HEK293 (cell line): Measurements from ENCODE around the gene YWHAG.

ENCODE experiments used
- GFI1B ChIP-seq: fragments of 450-650 bp; formaldehyde crosslinking; IDR thresholded peaks from 2 replicates; pipeline ENCODE4 v1.5.1; 2016; ENCODE audit warnings: missing biosample characterization, missing genetic modification characterization
- GLI2 ChIP-seq: fragments of 450-650 bp; formaldehyde crosslinking; IDR thresholded peaks from 2 replicates; pipeline ENCODE4; 2017; ENCODE audit warnings: missing biosample characterization, missing genetic modification characterization, low read depth, borderline replicate concordance
- HOXA7 ChIP-seq: sonication (generic); formaldehyde crosslinking; IDR thresholded peaks from 2 replicates; pipeline ENCODE4 v1.8.1; 2022; ENCODE audit warnings: missing genetic modification reagents, borderline replicate concordance
- HOXC10 ChIP-seq: sonication (generic); formaldehyde crosslinking; IDR thresholded peaks from 2 replicates; pipeline ENCODE4 v1.8.1; 2023; ENCODE audit warnings: mild to moderate bottlenecking, missing genetic modification reagents
- OSR2 ChIP-seq: fragments of 450-650 bp; formaldehyde crosslinking; IDR thresholded peaks from 2 replicates; pipeline ENCODE4 v1.5.1; 2016; ENCODE audit warnings: missing biosample characterization, missing genetic modification characterization
- SALL2 ChIP-seq: fragments of 450-650 bp; formaldehyde crosslinking; IDR thresholded peaks from 2 replicates; pipeline ENCODE4 v1.5.0; 2017; ENCODE audit warnings: missing biosample characterization, mild to moderate bottlenecking, missing genetic modification characterization, borderline replicate concordance
- ZNF114 ChIP-seq: fragments of 450-650 bp; formaldehyde crosslinking; IDR thresholded peaks from 2 replicates; pipeline ENCODE4 v1.5.0; 2017; ENCODE audit warnings: missing biosample characterization, missing genetic modification characterization
- ZNF133 ChIP-seq: fragments of 450-650 bp; formaldehyde crosslinking; IDR thresholded peaks from 2 replicates; pipeline ENCODE4 v1.5.1; 2016; ENCODE audit warnings: missing biosample characterization, missing genetic modification characterization
- ZNF157 ChIP-seq: fragments of 450-650 bp; formaldehyde crosslinking; IDR thresholded peaks from 2 replicates; pipeline ENCODE4 v1.5.1; 2016; ENCODE audit warnings: missing biosample characterization, missing genetic modification characterization
- ZNF169 ChIP-seq: fragments of 450-650 bp; formaldehyde crosslinking; IDR thresholded peaks from 2 replicates; pipeline ENCODE4 v1.5.1; 2016; ENCODE audit warnings: missing biosample characterization, missing genetic modification characterization
- ZNF175 ChIP-seq: fragments of 450-650 bp; formaldehyde crosslinking; IDR thresholded peaks from 2 replicates; pipeline ENCODE4 v1.5.1; 2016; ENCODE audit warnings: missing biosample characterization, missing genetic modification characterization
- ZNF248 ChIP-seq: fragments of 450-650 bp; formaldehyde crosslinking; IDR thresholded peaks from 2 replicates; pipeline ENCODE4 v1.5.1; 2017; ENCODE audit warnings: missing biosample characterization, missing genetic modification characterization
- ZNF426 ChIP-seq: fragments of 450-650 bp; formaldehyde crosslinking; IDR thresholded peaks from 2 replicates; pipeline ENCODE4 v1.5.1; 2017; ENCODE audit warnings: missing biosample characterization, missing genetic modification characterization, mild to moderate bottlenecking, inconsistent platforms, moderate library complexity
- ZNF610 ChIP-seq: fragments of 450-650 bp; formaldehyde crosslinking; IDR thresholded peaks from 2 replicates; pipeline ENCODE4 v1.5.1; 2016; ENCODE audit warnings: missing biosample characterization, missing genetic modification characterization, borderline replicate concordance
- ZNF626 ChIP-seq: fragments of 450-650 bp; sonication (Bioruptor Pico); formaldehyde crosslinking; IDR thresholded peaks from 2 replicates; pipeline ENCODE4 v1.5.1; 2018; ENCODE audit warnings: missing biosample characterization, missing genetic modification characterization, inconsistent platforms
- ZNF660 ChIP-seq: fragments of 450-650 bp; IDR thresholded peaks from 2 replicates; pipeline ENCODE4 v1.5.1; 2018; ENCODE audit warnings: missing biosample characterization, mild to moderate bottlenecking, missing genetic modification characterization
- ZNF701 ChIP-seq: fragments of 450-650 bp; formaldehyde crosslinking; IDR thresholded peaks from 2 replicates; pipeline ENCODE4 v1.5.1; 2016; ENCODE audit warnings: missing biosample characterization, missing genetic modification characterization
- ZNF830 ChIP-seq: fragments of 450-650 bp; IDR thresholded peaks from 2 replicates; pipeline ENCODE4 v1.5.0; 2018; ENCODE audit warnings: missing biosample characterization, missing genetic modification characterization, low read depth, mild to moderate bottlenecking, moderate library complexity
- TF ChIP-seq, protein P1 (sequence below): fragments of 450-650 bp; formaldehyde crosslinking; IDR thresholded peaks from 2 replicates; pipeline ENCODE4 v1.5.1; 2016; ENCODE audit warnings: missing biosample characterization, missing genetic modification characterization
- TF ChIP-seq, protein P2 (sequence below): fragments of 450-650 bp; formaldehyde crosslinking; IDR thresholded peaks from 2 replicates; pipeline ENCODE4 v1.5.1; 2016; ENCODE audit warnings: missing biosample characterization, missing genetic modification characterization
- TF ChIP-seq, protein P3 (sequence below): fragments of 450-650 bp; formaldehyde crosslinking; IDR thresholded peaks from 2 replicates; pipeline ENCODE4 v1.5.1; 2016; ENCODE audit warnings: missing biosample characterization, missing genetic modification characterization, borderline replicate concordance
- TF ChIP-seq, protein P4 (sequence below): fragments of 450-650 bp; formaldehyde crosslinking; IDR thresholded peaks from 2 replicates; pipeline ENCODE4 v1.5.1; 2016; ENCODE audit warnings: missing biosample characterization, missing genetic modification characterization
- TF ChIP-seq, protein P5 (sequence below): fragments of 450-650 bp; formaldehyde crosslinking; IDR thresholded peaks from 2 replicates; pipeline ENCODE4 v1.5.1; 2016; ENCODE audit warnings: missing biosample characterization, missing genetic modification characterization
- TF ChIP-seq, protein P6 (sequence below): fragments of 450-650 bp; formaldehyde crosslinking; IDR thresholded peaks from 2 replicates; pipeline ENCODE4 v1.5.1; 2016; ENCODE audit warnings: missing biosample characterization, missing genetic modification characterization, borderline replicate concordance
- TF ChIP-seq, protein P7 (sequence below): fragments of 450-650 bp; formaldehyde crosslinking; IDR thresholded peaks from 2 replicates; pipeline ENCODE4 v1.5.1; 2016; ENCODE audit warnings: missing biosample characterization, missing genetic modification characterization

The YWHAG gene

DNA sequence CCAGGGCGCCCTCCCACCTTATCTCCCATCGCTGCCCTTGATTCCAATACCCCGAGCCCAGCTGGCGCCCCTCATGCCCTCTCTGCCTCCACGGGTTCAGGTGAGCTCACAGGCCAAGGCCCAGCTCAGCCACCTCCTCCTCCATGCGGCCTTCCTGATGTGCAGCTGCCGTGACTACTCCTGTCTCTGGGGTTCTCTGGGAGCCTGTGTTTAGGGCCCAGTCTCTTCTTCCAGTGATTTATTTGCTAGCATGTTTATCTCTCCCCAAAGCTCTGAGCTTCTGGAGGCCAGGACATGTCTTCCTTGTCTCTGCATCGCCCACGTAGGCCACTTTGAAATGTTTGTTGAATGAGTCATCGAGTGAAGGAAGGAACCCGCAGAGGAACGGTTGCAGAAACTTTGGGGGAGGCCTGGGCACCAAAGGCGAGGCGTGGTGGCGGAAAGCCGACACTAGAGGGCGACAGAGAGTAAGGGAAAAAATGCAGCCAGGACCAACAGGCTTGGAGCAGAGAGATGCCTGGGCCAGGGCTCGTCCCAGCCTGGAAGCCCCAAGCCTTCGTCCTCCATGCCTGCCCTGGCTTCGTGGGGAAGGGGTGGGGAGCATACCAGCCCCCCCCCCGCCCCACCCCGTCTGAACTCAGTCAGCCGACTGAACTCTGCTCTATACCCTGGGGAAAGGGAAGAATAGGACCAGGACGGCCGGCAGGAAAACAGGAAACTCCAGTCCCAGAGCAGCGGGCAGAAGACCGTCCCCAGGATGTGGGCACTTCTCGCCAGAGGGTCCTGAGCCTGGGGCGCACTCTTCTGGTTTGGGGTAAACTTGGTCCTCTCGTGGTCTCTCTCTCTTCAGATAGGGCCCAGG lies 67.2 kb downstream of the YWHAG start (continued):
- TF ChIP-seq ZNF157 (tag by site-specific recombination): no peak
- no peak for TF ChIP-seq ZNF701 (tag by site-specific recombination)
- TF ChIP-seq, protein P1, sequence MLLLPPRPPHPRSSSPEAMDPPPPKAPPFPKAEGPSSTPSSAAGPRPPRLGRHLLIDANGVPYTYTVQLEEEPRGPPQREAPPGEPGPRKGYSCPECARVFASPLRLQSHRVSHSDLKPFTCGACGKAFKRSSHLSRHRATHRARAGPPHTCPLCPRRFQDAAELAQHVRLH (tag by site-specific recombination): no peak
- TF ChIP-seq ZNF610 (tag by site-specific recombination): no peak
- no peak for TF ChIP-seq ZNF133 (tag by site-specific recombination)
- no peak; the same call in 1 of the 2 replicates for TF ChIP-seq OSR2
- TF ChIP-seq, protein P2, sequence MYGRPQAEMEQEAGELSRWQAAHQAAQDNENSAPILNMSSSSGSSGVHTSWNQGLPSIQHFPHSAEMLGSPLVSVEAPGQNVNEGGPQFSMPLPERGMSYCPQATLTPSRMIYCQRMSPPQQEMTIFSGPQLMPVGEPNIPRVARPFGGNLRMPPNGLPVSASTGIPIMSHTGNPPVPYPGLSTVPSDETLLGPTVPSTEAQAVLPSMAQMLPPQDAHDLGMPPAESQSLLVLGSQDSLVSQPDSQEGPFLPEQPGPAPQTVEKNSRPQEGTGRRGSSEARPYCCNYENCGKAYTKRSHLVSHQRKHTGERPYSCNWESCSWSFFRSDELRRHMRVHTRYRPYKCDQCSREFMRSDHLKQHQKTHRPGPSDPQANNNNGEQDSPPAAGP (tag by site-specific recombination): peak; percentile 66; the same call in 1 of the 2 replicates
- TF ChIP-seq ZNF830 (tag by site-specific recombination): no peak
- TF ChIP-seq SALL2 (tag by site-specific recombination): no peak
- no peak for TF ChIP-seq ZNF169 (tag by site-specific recombination)
- no peak for TF ChIP-seq HOXA7 (CRISPR knock-in tag)
- TF ChIP-seq, protein P3, sequence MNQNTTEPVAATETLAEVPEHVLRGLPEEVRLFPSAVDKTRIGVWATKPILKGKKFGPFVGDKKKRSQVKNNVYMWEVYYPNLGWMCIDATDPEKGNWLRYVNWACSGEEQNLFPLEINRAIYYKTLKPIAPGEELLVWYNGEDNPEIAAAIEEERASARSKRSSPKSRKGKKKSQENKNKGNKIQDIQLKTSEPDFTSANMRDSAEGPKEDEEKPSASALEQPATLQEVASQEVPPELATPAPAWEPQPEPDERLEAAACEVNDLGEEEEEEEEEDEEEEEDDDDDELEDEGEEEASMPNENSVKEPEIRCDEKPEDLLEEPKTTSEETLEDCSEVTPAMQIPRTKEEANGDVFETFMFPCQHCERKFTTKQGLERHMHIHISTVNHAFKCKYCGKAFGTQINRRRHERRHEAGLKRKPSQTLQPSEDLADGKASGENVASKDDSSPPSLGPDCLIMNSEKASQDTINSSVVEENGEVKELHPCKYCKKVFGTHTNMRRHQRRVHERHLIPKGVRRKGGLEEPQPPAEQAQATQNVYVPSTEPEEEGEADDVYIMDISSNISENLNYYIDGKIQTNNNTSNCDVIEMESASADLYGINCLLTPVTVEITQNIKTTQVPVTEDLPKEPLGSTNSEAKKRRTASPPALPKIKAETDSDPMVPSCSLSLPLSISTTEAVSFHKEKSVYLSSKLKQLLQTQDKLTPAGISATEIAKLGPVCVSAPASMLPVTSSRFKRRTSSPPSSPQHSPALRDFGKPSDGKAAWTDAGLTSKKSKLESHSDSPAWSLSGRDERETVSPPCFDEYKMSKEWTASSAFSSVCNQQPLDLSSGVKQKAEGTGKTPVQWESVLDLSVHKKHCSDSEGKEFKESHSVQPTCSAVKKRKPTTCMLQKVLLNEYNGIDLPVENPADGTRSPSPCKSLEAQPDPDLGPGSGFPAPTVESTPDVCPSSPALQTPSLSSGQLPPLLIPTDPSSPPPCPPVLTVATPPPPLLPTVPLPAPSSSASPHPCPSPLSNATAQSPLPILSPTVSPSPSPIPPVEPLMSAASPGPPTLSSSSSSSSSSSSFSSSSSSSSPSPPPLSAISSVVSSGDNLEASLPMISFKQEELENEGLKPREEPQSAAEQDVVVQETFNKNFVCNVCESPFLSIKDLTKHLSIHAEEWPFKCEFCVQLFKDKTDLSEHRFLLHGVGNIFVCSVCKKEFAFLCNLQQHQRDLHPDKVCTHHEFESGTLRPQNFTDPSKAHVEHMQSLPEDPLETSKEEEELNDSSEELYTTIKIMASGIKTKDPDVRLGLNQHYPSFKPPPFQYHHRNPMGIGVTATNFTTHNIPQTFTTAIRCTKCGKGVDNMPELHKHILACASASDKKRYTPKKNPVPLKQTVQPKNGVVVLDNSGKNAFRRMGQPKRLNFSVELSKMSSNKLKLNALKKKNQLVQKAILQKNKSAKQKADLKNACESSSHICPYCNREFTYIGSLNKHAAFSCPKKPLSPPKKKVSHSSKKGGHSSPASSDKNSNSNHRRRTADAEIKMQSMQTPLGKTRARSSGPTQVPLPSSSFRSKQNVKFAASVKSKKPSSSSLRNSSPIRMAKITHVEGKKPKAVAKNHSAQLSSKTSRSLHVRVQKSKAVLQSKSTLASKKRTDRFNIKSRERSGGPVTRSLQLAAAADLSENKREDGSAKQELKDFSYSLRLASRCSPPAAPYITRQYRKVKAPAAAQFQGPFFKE (tag by site-specific recombination): no peak
- TF ChIP-seq ZNF248 (tag by site-specific recombination): no peak
- no peak for TF ChIP-seq HOXC10
- TF ChIP-seq ZNF426 (tag by site-specific recombination): no peak
- TF ChIP-seq, protein P4, sequence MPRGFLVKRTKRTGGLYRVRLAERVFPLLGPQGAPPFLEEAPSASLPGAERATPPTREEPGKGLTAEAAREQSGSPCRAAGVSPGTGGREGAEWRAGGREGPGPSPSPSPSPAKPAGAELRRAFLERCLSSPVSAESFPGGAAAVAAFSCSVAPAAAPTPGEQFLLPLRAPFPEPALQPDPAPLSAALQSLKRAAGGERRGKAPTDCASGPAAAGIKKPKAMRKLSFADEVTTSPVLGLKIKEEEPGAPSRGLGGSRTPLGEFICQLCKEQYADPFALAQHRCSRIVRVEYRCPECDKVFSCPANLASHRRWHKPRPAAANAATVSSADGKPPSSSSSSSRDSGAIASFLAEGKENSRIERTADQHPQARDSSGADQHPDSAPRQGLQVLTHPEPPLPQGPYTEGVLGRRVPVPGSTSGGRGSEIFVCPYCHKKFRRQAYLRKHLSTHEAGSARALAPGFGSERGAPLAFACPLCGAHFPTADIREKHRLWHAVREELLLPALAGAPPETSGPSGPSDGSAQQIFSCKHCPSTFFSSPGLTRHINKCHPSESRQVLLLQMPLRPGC: no peak
- TF ChIP-seq GLI2 (tag by site-specific recombination): no peak
- peak; percentile 83 for TF ChIP-seq ZNF660
- TF ChIP-seq ZNF626: no peak
- no peak for TF ChIP-seq ZNF114 (tag by site-specific recombination)
- TF ChIP-seq ZNF175 (tag by site-specific recombination): no peak
- no peak for TF ChIP-seq GFI1B (tag by site-specific recombination)
- TF ChIP-seq, protein P5, sequence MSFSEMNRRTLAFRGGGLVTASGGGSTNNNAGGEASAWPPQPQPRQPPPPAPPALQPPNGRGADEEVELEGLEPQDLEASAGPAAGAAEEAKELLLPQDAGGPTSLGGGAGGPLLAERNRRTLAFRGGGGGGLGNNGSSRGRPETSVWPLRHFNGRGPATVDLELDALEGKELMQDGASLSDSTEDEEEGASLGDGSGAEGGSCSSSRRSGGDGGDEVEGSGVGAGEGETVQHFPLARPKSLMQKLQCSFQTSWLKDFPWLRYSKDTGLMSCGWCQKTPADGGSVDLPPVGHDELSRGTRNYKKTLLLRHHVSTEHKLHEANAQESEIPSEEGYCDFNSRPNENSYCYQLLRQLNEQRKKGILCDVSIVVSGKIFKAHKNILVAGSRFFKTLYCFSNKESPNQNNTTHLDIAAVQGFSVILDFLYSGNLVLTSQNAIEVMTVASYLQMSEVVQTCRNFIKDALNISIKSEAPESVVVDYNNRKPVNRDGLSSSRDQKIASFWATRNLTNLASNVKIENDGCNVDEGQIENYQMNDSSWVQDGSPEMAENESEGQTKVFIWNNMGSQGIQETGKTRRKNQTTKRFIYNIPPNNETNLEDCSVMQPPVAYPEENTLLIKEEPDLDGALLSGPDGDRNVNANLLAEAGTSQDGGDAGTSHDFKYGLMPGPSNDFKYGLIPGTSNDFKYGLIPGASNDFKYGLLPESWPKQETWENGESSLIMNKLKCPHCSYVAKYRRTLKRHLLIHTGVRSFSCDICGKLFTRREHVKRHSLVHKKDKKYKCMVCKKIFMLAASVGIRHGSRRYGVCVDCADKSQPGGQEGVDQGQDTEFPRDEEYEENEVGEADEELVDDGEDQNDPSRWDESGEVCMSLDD (tag by site-specific recombination): peak; percentile 35; the same call in 1 of the 2 replicates
- TF ChIP-seq, protein P6, sequence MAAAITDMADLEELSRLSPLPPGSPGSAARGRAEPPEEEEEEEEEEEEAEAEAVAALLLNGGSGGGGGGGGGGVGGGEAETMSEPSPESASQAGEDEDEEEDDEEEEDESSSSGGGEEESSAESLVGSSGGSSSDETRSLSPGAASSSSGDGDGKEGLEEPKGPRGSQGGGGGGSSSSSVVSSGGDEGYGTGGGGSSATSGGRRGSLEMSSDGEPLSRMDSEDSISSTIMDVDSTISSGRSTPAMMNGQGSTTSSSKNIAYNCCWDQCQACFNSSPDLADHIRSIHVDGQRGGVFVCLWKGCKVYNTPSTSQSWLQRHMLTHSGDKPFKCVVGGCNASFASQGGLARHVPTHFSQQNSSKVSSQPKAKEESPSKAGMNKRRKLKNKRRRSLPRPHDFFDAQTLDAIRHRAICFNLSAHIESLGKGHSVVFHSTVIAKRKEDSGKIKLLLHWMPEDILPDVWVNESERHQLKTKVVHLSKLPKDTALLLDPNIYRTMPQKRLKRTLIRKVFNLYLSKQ (tag by site-specific recombination): no peak
- TF ChIP-seq, protein P7, sequence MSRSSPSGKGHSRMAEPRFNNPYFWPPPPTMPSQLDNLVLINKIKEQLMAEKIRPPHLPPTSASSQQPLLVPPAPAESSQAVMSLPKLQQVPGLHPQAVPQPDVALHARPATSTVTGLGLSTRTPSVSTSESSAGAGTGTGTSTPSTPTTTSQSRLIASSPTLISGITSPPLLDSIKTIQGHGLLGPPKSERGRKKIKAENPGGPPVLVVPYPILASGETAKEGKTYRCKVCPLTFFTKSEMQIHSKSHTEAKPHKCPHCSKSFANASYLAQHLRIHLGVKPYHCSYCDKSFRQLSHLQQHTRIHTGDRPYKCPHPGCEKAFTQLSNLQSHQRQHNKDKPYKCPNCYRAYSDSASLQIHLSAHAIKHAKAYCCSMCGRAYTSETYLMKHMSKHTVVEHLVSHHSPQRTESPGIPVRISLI (tag by site-specific recombination): no peak
